Type B pancreatic cell (in vitro differentiated cells): ENCODE data around the gene CTSS. TPM values are rescaled to one million over a fixed set of nuclear protein-coding genes. Genes with fewer than 3 reads are reported as not detected.
A peak's percentile ranks its signal among the peaks of the same experiment; 100 is the strongest.
"Not testable (repeated sequence)": the region's sequence is repeated elsewhere in the genome, so short reads cannot be mapped to it uniquely, and the experiment has no call there.

Experiments used
- DNase-seq: peaks from one replicate; pipeline ENCODE4 v3.0.0; 2021; ENCODE audit warnings: mixed read lengths; ENCODE audit not compliant: unreplicated experiment; ENCODE audit errors: extremely low spot score
- H3K27ac Mint-ChIP-seq: 2 replicates; pipeline ENCODE4 v1.8.0; 2021; ENCODE audit warnings: mild to moderate bottlenecking, mixed read lengths
- H3K27me3 Mint-ChIP-seq: 2 replicates; pipeline ENCODE4 v1.8.0; 2021; ENCODE audit warnings: mixed read lengths
- H3K36me3 Mint-ChIP-seq: 2 replicates; pipeline ENCODE4 v1.8.0; 2021; ENCODE audit warnings: mixed read lengths
- H3K4me1 Mint-ChIP-seq: one replicate; pipeline ENCODE4 v1.8.0; 2021; ENCODE audit warnings: mixed read lengths; ENCODE audit not compliant: unreplicated experiment
- H3K4me3 Mint-ChIP-seq: 2 replicates; pipeline ENCODE4 v1.8.0; 2021; ENCODE audit warnings: mild to moderate bottlenecking, mixed read lengths
- H3K9me3 Mint-ChIP-seq: 2 replicates; pipeline ENCODE4 v1.8.0; 2021; ENCODE audit warnings: mixed read lengths
- total RNA-seq: library from RNA; stranded (reverse); gene quantifications from 2 replicates; pipeline ENCODE4 v1.2.1, GENCODE V29; 2021; ENCODE audit warnings: low replicate concordance
- TF ChIP-seq, protein P1 (sequence below): fragments of 200-600 bp; sonication (generic); conservative IDR thresholded peaks from 2 replicates; pipeline ENCODE4 v1.5.0; 2021; ENCODE audit warnings: antibody characterized with exemption, mild to moderate bottlenecking

CTSS gene
- total RNA-seq, 1 donor from 2014 or later = 7.7 TPM

DNA sequence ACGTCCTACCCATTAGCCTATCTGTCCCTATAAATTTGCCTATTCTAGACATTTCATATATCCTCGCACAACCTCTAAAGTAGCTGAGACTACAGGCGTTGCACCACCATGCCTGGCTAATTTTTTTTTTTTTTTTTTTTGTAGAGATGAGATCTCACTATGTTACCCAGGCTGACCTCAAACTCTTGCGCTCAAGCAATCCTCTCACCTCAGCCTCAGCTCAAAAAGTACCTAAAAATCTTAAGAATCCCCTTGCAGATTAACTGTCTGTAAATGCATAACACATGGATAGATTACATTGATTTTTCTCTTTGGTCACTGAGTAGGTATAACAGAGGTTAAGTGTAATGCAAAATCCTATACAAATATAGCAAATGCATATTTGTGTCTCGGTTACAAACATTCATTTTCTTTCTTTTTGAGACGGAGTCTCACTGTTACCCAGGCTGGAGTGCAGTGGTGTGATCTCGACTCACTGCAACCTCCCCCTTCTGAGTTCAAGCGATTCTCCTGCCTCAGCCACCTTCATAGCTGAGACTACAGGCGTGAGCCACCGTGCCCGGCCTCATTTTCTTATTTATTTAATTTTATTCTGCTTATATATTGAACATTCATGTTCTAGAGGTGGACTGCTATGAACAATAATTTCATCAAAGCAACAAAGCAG is 47.2 kb downstream of the CTSS start:
- Mint-ChIP-seq H3K27ac (no peak overlapping the region), H3K36me3 (no peaks in the 10 kb centered on the region), H3K4me1 (no peaks in the 10 kb centered on the region), H3K27me3 (no peaks in the 10 kb centered on the region), H3K4me3 (no peak overlapping the region), H3K9me3 (peaks cover 3% of the 10 kb centered on the region)
- no peak for DNase-seq
- TF ChIP-seq, protein P1, sequence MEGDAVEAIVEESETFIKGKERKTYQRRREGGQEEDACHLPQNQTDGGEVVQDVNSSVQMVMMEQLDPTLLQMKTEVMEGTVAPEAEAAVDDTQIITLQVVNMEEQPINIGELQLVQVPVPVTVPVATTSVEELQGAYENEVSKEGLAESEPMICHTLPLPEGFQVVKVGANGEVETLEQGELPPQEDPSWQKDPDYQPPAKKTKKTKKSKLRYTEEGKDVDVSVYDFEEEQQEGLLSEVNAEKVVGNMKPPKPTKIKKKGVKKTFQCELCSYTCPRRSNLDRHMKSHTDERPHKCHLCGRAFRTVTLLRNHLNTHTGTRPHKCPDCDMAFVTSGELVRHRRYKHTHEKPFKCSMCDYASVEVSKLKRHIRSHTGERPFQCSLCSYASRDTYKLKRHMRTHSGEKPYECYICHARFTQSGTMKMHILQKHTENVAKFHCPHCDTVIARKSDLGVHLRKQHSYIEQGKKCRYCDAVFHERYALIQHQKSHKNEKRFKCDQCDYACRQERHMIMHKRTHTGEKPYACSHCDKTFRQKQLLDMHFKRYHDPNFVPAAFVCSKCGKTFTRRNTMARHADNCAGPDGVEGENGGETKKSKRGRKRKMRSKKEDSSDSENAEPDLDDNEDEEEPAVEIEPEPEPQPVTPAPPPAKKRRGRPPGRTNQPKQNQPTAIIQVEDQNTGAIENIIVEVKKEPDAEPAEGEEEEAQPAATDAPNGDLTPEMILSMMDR = no peak

DNA sequence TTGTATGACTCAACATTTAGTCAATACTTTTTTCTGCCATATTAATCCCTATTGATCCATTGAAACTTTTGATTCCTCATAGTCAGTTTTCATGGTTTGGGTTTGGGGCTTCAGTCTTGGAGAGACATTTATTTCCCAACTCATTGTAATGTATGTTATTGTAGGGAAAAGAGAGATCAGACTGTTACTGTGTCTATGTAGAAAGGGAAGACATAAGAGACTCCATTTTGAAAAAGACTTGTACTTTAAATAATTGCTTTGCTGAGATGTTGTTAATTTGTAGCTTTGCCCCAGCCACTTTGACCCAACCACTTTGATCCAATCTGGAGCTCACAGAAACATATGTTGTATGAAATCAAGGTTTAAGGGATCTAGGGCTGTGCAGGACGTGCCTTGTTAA is 56.5 kb downstream of the CTSS start:
- H3K4me1 Mint-ChIP-seq, H3K27ac Mint-ChIP-seq, H3K4me3 Mint-ChIP-seq, DNase-seq, H3K27me3 Mint-ChIP-seq, H3K36me3 Mint-ChIP-seq, H3K9me3 Mint-ChIP-seq: not testable (repeated sequence)

DNA sequence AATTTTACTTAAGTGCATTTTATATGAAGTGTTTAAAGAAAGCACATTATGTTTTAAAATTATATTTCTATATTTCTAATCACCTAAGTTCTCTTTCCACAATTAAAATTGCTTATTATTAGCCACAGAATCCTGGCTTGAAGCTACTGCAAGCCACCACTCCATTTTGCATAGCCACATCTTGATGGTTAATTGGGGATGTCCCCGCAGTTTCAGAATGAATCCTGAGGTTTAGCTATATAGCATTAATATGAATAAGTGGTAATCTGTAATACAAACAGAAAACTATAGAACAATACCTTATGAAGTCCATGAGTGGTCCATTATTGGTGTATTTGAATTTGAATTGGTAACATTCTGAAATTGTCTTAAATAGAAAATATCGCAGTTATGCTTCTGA is 57.0 kb downstream of the CTSS start:
- Mint-ChIP-seq H3K36me3 (no peaks in the 10 kb centered on the region), H3K9me3 (no peaks in the 10 kb centered on the region), H3K4me3 (no peak overlapping the region), H3K4me1 (no peaks in the 10 kb centered on the region), H3K27ac (no peak overlapping the region), H3K27me3 (no peaks in the 10 kb centered on the region)
- no peak for DNase-seq
- TF ChIP-seq, protein P1 = no peak

DNA sequence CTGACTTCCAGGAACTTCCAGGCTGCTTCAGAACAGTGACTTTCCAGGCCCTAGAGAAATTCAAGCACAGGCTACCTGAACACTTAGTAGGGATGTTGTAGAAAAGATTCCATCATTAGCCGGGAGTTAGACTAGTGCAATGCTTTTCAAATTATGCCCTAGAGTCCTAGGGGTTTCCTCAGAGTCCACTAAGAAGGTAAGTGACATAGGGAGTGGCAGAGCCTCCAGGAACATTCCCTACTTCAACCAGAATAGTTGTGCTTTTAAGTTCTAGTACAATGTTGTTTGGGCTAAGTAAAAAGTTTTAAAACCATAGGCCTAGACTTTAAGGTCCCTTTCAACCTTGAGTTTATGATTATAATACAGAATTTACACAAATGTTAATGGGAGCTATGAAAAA is 59.5 kb downstream of the CTSS start:
- H3K27ac Mint-ChIP-seq = no peak overlapping the region

DNA sequence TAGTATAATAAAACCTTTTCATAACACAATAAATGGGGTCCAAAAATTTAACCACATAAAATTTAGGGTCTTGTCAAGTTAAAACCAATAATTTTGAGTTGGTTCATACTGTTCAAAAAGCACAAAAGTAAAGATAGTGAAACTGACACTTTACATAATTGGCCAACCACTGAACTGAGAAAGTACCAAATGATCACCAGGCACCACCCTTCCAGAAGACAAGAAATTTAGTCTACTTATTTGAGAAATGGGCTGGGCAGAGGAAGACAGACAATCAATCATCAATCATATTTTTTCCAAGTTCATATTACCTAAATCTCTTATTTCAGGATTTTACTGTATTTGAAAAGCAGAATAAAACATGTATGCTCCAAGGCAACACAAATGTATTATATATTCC is 62.2 kb downstream of the CTSS start:
- no peak for DNase-seq
- H3K9me3 Mint-ChIP-seq = no peaks in the 10 kb centered on the region
- H3K36me3 Mint-ChIP-seq = no peaks in the 10 kb centered on the region
- peaks cover 7% of the 10 kb centered on the region for H3K27me3 Mint-ChIP-seq
- H3K4me3 Mint-ChIP-seq = no peak overlapping the region
- H3K4me1 Mint-ChIP-seq = no peaks in the 10 kb centered on the region
- H3K27ac Mint-ChIP-seq = no peak overlapping the region
- TF ChIP-seq, protein P1 = no peak

More for the DNA sequence above, 59.5 kb downstream of the CTSS start:
- DNase-seq = no peak
- Mint-ChIP-seq H3K27me3 (peaks cover 3% of the 10 kb centered on the region), H3K36me3 (no peaks in the 10 kb centered on the region), H3K4me1 (no peaks in the 10 kb centered on the region), H3K9me3 (no peaks in the 10 kb centered on the region), H3K4me3 (no peak overlapping the region)
- TF ChIP-seq, protein P1 = no peak

DNA sequence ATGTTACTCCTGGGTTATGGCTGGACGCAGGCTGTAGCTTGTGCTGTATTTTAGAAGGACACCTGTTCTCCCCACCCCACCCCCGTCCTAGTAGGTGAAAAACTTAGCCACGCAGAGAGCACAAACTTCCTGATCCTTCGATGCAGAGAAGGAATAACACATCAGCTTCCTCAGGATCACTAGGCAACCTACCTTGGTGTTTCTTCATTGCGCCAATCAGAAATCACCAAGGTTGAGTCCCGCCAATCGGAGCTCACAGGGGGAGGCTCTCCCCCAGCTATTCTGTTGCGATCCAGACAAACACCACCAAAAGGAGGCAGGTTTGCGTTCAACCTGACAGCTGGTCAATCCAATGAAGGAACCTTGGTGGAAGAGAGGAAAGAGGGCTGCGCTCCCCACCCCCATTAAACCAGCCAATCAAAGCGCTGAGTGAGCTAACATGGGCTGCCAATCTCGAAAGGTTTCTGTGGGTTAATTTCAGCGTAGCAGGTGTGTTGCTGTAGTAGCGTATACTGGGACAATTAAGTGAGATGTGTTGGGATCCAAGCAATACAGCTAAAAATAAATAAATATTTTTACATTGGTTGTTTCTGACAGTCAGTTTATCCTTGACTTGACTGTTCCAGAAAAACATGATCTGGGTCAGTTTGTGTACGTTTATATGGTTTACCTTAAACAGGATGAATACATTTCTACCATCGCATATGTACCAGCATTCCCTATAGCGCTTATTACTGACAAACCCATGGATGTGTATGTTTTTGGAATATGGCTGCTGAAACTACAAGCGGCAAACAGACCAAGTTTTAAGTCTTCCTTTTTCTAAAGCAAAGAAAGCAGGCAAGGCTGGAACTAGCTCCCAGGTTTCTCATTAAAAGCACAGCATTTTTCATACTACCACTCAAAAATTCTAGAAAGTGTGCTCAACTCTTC is 68.3 kb downstream of the CTSS start, which contains the start of gene GOLPH3L:
GOLPH3L (minus strand) TSS at position 160 of the 933 bp plus-strand sequence. CDS start 2,316 bp downstream, outside the sequence.
- TF ChIP-seq, protein P1 = no peak
- peak within 1 kb of the TSS; percentile 94 for H3K27ac Mint-ChIP-seq
- peaks cover 7% of the 10 kb centered on the region for H3K27me3 Mint-ChIP-seq
- DNase-seq = peak; percentile 89
- no peaks in the 10 kb centered on the region for H3K9me3 Mint-ChIP-seq
- H3K4me3 Mint-ChIP-seq = peak within 1 kb of the TSS; percentile 99
- peaks cover 15% of the 10 kb centered on the region for H3K36me3 Mint-ChIP-seq
- peaks cover 15% of the 10 kb centered on the region for H3K4me1 Mint-ChIP-seq
